Ectodermal cell (in vitro differentiated cells): ENCODE measurements around the gene ADGRA1.

Experiments
- H3K27ac ChIP-seq: 2 replicates; pipeline ENCODE4 v1.7.0; 2013; ENCODE audit warnings: mild to moderate bottlenecking, low read depth, low read length; ENCODE audit not compliant: insufficient read depth, poor library complexity, severe bottlenecking
- H3K27me3 ChIP-seq: 2 replicates; pipeline ENCODE4 v1.7.0; 2013; ENCODE audit warnings: mild to moderate bottlenecking, low read length; ENCODE audit not compliant: insufficient read depth, control insufficient read depth, poor library complexity, severe bottlenecking
- H3K36me3 ChIP-seq: one replicate; pipeline ENCODE4 v1.7.0; 2013; ENCODE audit warnings: low read length; ENCODE audit not compliant: control insufficient read depth, insufficient read depth
- H3K4me1 ChIP-seq: one replicate; pipeline ENCODE4 v1.7.0; 2013; ENCODE audit warnings: low read length; ENCODE audit not compliant: control insufficient read depth, insufficient read depth
- H3K4me3 ChIP-seq: 2 replicates; pipeline ENCODE4 v1.7.0; 2013; ENCODE audit warnings: low read depth, low read length, control low read depth; ENCODE audit not compliant: insufficient read depth
- H3K9me3 ChIP-seq: 2 replicates; pipeline ENCODE4 v1.7.0; 2013; ENCODE audit warnings: mild to moderate bottlenecking, low read length, moderate library complexity; ENCODE audit not compliant: control insufficient read depth
- WGBS, 2 experiments: methylation state at CpG; one replicate each; pipeline ENCODE4 v1.1.7; 2013; ENCODE audit warnings: missing lambda C conversion rate in 2 of 2; 5-methylcytosine and 5-hydroxymethylcytosine counted together

ADGRA1 gene

GRCh38 chr10:133055470-133055869 lies 32.3 kb upstream of the ADGRA1 start:
- H3K4me1 ChIP-seq: peaks cover 18% of the 10 kb centered on the region
- 18 to 22% methylated on average over 2 of the region's 2 CpGs for WGBS, 2 experiments
- no peak overlapping the region for H3K27ac ChIP-seq

GRCh38 chr10:133056001-133056400 lies 31.7 kb upstream of the ADGRA1 start:
- Histone ChIP-seq H3K4me1 (peaks cover 13% of the 10 kb centered on the region), H3K27me3 (no peaks in the 10 kb centered on the region), H3K9me3 (no peaks in the 10 kb centered on the region), H3K27ac (no peak overlapping the region), H3K36me3 (no peaks in the 10 kb centered on the region), H3K4me3 (no peak overlapping the region)
- WGBS, 2 experiments: 92 to 93% methylated on average over 13 of the region's 13 CpGs

More at GRCh38 chr10:133055470-133055869, 32.3 kb upstream of the ADGRA1 start:
- H3K27me3 ChIP-seq: no peaks in the 10 kb centered on the region
- H3K36me3 ChIP-seq: no peaks in the 10 kb centered on the region
- no peak overlapping the region for H3K4me3 ChIP-seq
- H3K9me3 ChIP-seq: no peaks in the 10 kb centered on the region

GRCh38 chr10:133056651-133057178 lies 31.0 kb upstream of the ADGRA1 start:
- no peak overlapping the region for H3K27ac ChIP-seq
- 90 to 92% methylated on average over 19 of the region's 19 CpGs for WGBS, 2 experiments
- H3K4me3 ChIP-seq: no peak overlapping the region
- H3K4me1 ChIP-seq: peaks cover 9% of the 10 kb centered on the region
- H3K9me3 ChIP-seq: no peaks in the 10 kb centered on the region
- H3K27me3 ChIP-seq: no peaks in the 10 kb centered on the region
- no peaks in the 10 kb centered on the region for H3K36me3 ChIP-seq

GRCh38 chr10:133058331-133059092 lies 29.2 kb upstream of the ADGRA1 start:
- peaks cover 9% of the 10 kb centered on the region for H3K4me1 ChIP-seq
- no peaks in the 10 kb centered on the region for H3K9me3 ChIP-seq
- no peak overlapping the region for H3K4me3 ChIP-seq
- no peak overlapping the region for H3K27ac ChIP-seq
- 82 to 83% methylated on average over 12 to 13 of the region's 13 CpGs for WGBS, 2 experiments
- no peaks in the 10 kb centered on the region for H3K27me3 ChIP-seq
- H3K36me3 ChIP-seq: no peaks in the 10 kb centered on the region

GRCh38 chr10:133059093-133059470 lies 28.6 kb upstream of the ADGRA1 start:
- Histone ChIP-seq H3K36me3 (no peaks in the 10 kb centered on the region), H3K27ac (no peak overlapping the region), H3K4me1 (peaks cover 9% of the 10 kb centered on the region), H3K27me3 (no peaks in the 10 kb centered on the region), H3K4me3 (no peak overlapping the region), H3K9me3 (no peaks in the 10 kb centered on the region)
- 89 to 93% methylated on average over 7 of the region's 7 CpGs for WGBS, 2 experiments

GRCh38 chr10:133059571-133059970 lies 28.2 kb upstream of the ADGRA1 start:
- H3K27me3 ChIP-seq: no peaks in the 10 kb centered on the region
- 88 to 90% methylated on average over 9 of the region's 9 CpGs for WGBS, 2 experiments
- H3K27ac ChIP-seq: no peak overlapping the region
- no peak overlapping the region for H3K4me3 ChIP-seq
- H3K36me3 ChIP-seq: no peaks in the 10 kb centered on the region
- H3K9me3 ChIP-seq: no peaks in the 10 kb centered on the region
- H3K4me1 ChIP-seq: peaks cover 9% of the 10 kb centered on the region

- no peak overlapping the region for H3K27ac ChIP-seq
- H3K4me1 ChIP-seq: peaks cover 9% of the 10 kb centered on the region
- 92 to 94% methylated on average over 18 of the region's 18 CpGs for WGBS, 2 experiments
- H3K4me3 ChIP-seq: no peak overlapping the region
- no peaks in the 10 kb centered on the region for H3K9me3 ChIP-seq
- no peaks in the 10 kb centered on the region for H3K27me3 ChIP-seq
- H3K36me3 ChIP-seq: no peaks in the 10 kb centered on the region
These were observed 27.7 kb upstream of the ADGRA1 start for GRCh38 chr10:133060022-133060421.

- Histone ChIP-seq H3K27ac (no peak overlapping the region), H3K27me3 (no peaks in the 10 kb centered on the region), H3K9me3 (no peaks in the 10 kb centered on the region), H3K4me1 (peaks cover 6% of the 10 kb centered on the region), H3K4me3 (no peak overlapping the region), H3K36me3 (no peaks in the 10 kb centered on the region)
- 89 to 92% methylated on average over 17 of the region's 17 CpGs for WGBS, 2 experiments
These were observed 27.3 kb upstream of the ADGRA1 start for GRCh38 chr10:133060466-133060865.

- Histone ChIP-seq H3K9me3 (no peaks in the 10 kb centered on the region), H3K4me1 (peaks cover 2% of the 10 kb centered on the region), H3K4me3 (no peak overlapping the region), H3K27ac (no peak overlapping the region), H3K27me3 (no peaks in the 10 kb centered on the region), H3K36me3 (no peaks in the 10 kb centered on the region)
- WGBS, 2 experiments: 93 to 97% methylated on average over 12 of the region's 12 CpGs
These were observed 26.8 kb upstream of the ADGRA1 start for GRCh38 chr10:133060881-133061280.

- H3K27ac ChIP-seq: no peak overlapping the region
- WGBS, 2 experiments: 91 to 93% methylated on average over 23 of the region's 23 CpGs
- H3K36me3 ChIP-seq: no peaks in the 10 kb centered on the region
- H3K4me3 ChIP-seq: no peak overlapping the region
- no peaks in the 10 kb centered on the region for H3K27me3 ChIP-seq
- no peaks in the 10 kb centered on the region for H3K9me3 ChIP-seq
- H3K4me1 ChIP-seq: no peaks in the 10 kb centered on the region
These were observed 26.3 kb upstream of the ADGRA1 start for GRCh38 chr10:133061296-133062038.
